ENCODE measurements around the gene MMAA. TPM values are rescaled to one million over a fixed set of nuclear protein-coding genes. Genes with fewer than 3 reads are reported as not detected.

MMAA gene
- total and polyA plus RNA-seq, 9 donors = 2.1 to 8.9 (median 6.2) TPM

- no peaks in the 10 kb centered on the region for H3K4me1 ChIP-seq (ENCODE audit: insufficient read depth)
- H3K36me3 ChIP-seq = no peaks in the 10 kb centered on the region
- intact Hi-C loops (cut with DNase I) = no loop called here
Measured at GRCh38 chr4:145660064-145660463, 40.9 kb downstream of the MMAA start.

DNA sequence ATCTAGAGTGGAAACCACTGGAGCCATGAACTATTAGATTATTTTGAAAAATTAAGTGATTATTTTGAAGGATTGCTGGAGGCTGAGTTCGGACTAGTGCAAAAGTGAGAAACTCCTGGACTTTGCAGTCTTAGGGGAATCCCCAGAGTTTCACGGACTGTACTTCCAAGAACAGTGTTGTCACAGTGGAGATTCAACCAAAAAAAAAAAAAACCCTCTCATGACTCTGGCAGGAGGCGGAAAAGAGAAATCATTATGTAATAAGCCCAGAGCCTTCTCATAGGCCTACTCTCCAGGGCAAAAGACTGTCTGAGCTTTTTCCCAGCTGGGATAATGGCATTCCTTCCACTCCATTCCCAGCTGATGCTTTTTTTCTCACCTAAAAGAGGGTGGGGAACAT, 44.0 kb downstream of the MMAA start:
- no peak overlapping the region for H3K27ac ChIP-seq
- intact Hi-C loops (cut with DNase I) = no loop called here
- TF ChIP-seq EP300 (IDR thresholded peaks at IDR 0.05) = no peak
- TF ChIP-seq CTCF (IDR thresholded peaks at IDR 0.05) = no peak
- TF ChIP-seq POLR2A (IDR thresholded peaks at IDR 0.05) = no peak
- H3K27me3 ChIP-seq = no peaks in the 10 kb centered on the region
- no peaks in the 10 kb centered on the region for H3K36me3 ChIP-seq
- DNase-seq = no peak
- WGBS, 3 donors = 49 to 76% (median 71%) methylated on average over 3 of the region's 3 CpGs
- no peaks in the 10 kb centered on the region for H3K4me1 ChIP-seq (ENCODE audit: insufficient read depth)
- H3K9me3 ChIP-seq = no peaks in the 10 kb centered on the region
- no peak overlapping the region for H3K4me3 ChIP-seq

More at GRCh38 chr4:145660064-145660463, 40.9 kb downstream of the MMAA start:
- TF ChIP-seq EP300 (IDR thresholded peaks at IDR 0.05) = no peak
- TF ChIP-seq POLR2A (IDR thresholded peaks at IDR 0.05) = no peak
- no peak for TF ChIP-seq CTCF (IDR thresholded peaks at IDR 0.05)
- no peaks in the 10 kb centered on the region for H3K27me3 ChIP-seq
- no peak overlapping the region for H3K27ac ChIP-seq
- peaks cover 0 to 3% of the 10 kb centered on the region in 2 donors for H3K9me3 ChIP-seq
- no peak overlapping the region for H3K4me3 ChIP-seq
- 92 to 97% (median 96%) methylated on average over 3 of the region's 3 CpGs for WGBS, 3 donors
- DNase-seq = no peak

DNA sequence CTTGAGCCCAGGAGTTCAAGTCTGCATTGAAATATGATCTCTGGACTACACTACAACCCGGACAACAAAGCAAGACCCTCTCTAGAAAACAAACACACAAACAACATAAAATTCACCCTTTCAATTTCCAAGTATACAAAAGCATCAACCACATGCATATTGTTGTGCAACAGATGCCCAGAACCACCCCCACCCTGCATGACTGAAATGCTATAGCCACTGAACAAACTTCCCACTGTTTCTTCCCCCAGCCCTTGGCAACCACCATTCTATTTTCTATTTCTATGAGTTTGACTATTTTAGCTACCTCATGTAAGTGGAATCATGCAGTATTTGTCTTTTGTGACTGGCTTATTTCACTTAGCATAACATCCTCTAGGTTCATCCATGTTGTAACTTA, 46.6 kb downstream of the MMAA start:
- Histone ChIP-seq H3K4me1 (ENCODE audit: insufficient read depth) (no peaks in the 10 kb centered on the region), H3K27me3 (no peaks in the 10 kb centered on the region), H3K9me3 (no peaks in the 10 kb centered on the region), H3K27ac (no peak overlapping the region), H3K36me3 (no peaks in the 10 kb centered on the region), H3K4me3 (no peak overlapping the region)
- intact Hi-C loops (cut with DNase I) = no loop called here
- TF ChIP-seq POLR2A (IDR thresholded peaks at IDR 0.05) (no peak), EP300 (IDR thresholded peaks at IDR 0.05) (no peak), CTCF (IDR thresholded peaks at IDR 0.05) (no peak)
- no peak for DNase-seq
- WGBS, 3 donors = 86 to 95% (median 87%) methylated on average over 1 of the region's 1 CpG

GRCh38 chr4:145670422-145670821, 51.2 kb downstream of the MMAA start:
- Histone ChIP-seq H3K4me3 (no peak overlapping the region), H3K9me3 (no peaks in the 10 kb centered on the region), H3K27me3 (no peaks in the 10 kb centered on the region), H3K27ac (no peak overlapping the region), H3K4me1 (ENCODE audit: insufficient read depth) (no peaks in the 10 kb centered on the region), H3K36me3 (no peaks in the 10 kb centered on the region)
- TF ChIP-seq EP300 (IDR thresholded peaks at IDR 0.05) = no peak
- no peak for TF ChIP-seq CTCF (IDR thresholded peaks at IDR 0.05)
- TF ChIP-seq POLR2A (IDR thresholded peaks at IDR 0.05) = no peak
- intact Hi-C loops (cut with DNase I) = no loop called here
- DNase-seq = no peak

DNA sequence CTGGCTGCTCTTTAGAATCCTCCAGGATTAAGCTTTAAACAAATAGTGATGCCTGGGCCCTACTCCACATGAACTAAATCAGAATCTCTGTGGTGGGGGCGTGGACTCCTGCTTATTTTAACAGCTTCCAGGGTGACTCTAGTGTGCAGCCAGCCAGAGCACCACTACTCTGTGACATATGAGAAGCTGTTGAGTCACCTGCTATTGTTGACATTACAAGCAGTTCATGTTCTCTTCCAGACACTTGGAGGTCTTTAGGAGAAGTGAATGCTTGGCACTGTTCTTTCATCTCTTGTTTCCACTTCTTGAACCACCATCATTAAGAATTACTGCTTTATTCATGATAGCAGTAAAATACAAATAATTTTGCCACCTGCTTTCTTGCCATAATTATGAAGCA, 60.3 kb downstream of the MMAA start:
- H3K4me3 ChIP-seq = no peak overlapping the region

More for the DNA sequence above, 60.3 kb downstream of the MMAA start:
- Histone ChIP-seq H3K27me3 (no peaks in the 10 kb centered on the region), H3K9me3 (no peaks in the 10 kb centered on the region), H3K4me1 (ENCODE audit: insufficient read depth) (no peaks in the 10 kb centered on the region), H3K36me3 (no peaks in the 10 kb centered on the region), H3K27ac (no peak overlapping the region)
- DNase-seq = no peak
- 42 to 61% (median 56%) methylated on average over 1 of the region's 1 CpG for WGBS, 3 donors
- no peak for TF ChIP-seq CTCF (IDR thresholded peaks at IDR 0.05)
- no peak for TF ChIP-seq POLR2A (IDR thresholded peaks at IDR 0.05)
- no peak for TF ChIP-seq EP300 (IDR thresholded peaks at IDR 0.05)
- intact Hi-C loops (cut with DNase I) = no loop called here
